DOHH2 (cell line): Measurements from ENCODE around the gene PIP5K1C.

Experiments used
- H3F3A ChIP-seq: fragments of 200-600 bp; sonication (generic), shearing (Covaris generic); 2 replicates; pipeline ENCODE4 v1.6.0; 2016; ENCODE audit warnings: antibody characterized with exemption, mild to moderate bottlenecking; ENCODE audit not compliant: control insufficient read depth, insufficient read depth
- H3K27ac ChIP-seq: fragments of 200-600 bp; sonication (generic); 2 replicates; pipeline ENCODE4 v1.5.1; 2014; ENCODE audit warnings: low read depth, mild to moderate bottlenecking, low read length, moderate library complexity
- H3K27me3 ChIP-seq: fragments of 200-600 bp; sonication (generic); 2 replicates; pipeline ENCODE4 v1.6.1; 2014; ENCODE audit warnings: mild to moderate bottlenecking, low read length, mixed read lengths; ENCODE audit not compliant: control insufficient read depth
- H3K36me3 ChIP-seq: fragments of 200-600 bp; sonication (generic); 2 replicates; pipeline ENCODE4 v1.6.1; 2014; ENCODE audit warnings: mild to moderate bottlenecking, low read length, moderate library complexity, mixed read lengths; ENCODE audit not compliant: control insufficient read depth
- H3K4me1 ChIP-seq: fragments of 200-600 bp; sonication (generic); 2 replicates; pipeline ENCODE4 v1.6.1; 2014; ENCODE audit warnings: mild to moderate bottlenecking, low read length, mixed read lengths; ENCODE audit not compliant: control insufficient read depth
- H3K4me2 ChIP-seq: fragments of 200-600 bp; sonication (generic); 2 replicates; pipeline ENCODE4 v1.6.0; 2014; ENCODE audit warnings: mild to moderate bottlenecking, low read length, moderate library complexity
- H3K4me3 ChIP-seq: fragments of 200-600 bp; sonication (generic); 2 replicates; pipeline ENCODE4 v1.5.1; 2014; ENCODE audit warnings: mild to moderate bottlenecking, low read length, mixed read lengths
- H3K79me2 ChIP-seq: fragments of 200-600 bp; sonication (generic); 2 replicates; pipeline ENCODE4 v1.6.1; 2014; ENCODE audit warnings: mild to moderate bottlenecking, low read length, mixed read lengths; ENCODE audit not compliant: control insufficient read depth
- H3K9me2 ChIP-seq: fragments of 200-600 bp; sonication (generic); replicated peaks from 2 replicates; pipeline ENCODE4 v1.6.1; 2014; ENCODE audit warnings: mild to moderate bottlenecking, low read length, mixed read lengths; ENCODE audit not compliant: control insufficient read depth
- H3K9me3 ChIP-seq: fragments of 200-600 bp; sonication (generic); 2 replicates; pipeline ENCODE4 v1.6.1; 2014; ENCODE audit warnings: antibody characterized with exemption, low read length, mixed read lengths; ENCODE audit not compliant: control insufficient read depth, insufficient read depth
- H4K20me1 ChIP-seq: fragments of 200-600 bp; sonication (generic); 2 replicates; pipeline ENCODE4 v1.6.0; 2014; ENCODE audit warnings: low read depth, mild to moderate bottlenecking, antibody characterized with exemption, low read length, moderate library complexity; ENCODE audit not compliant: control insufficient read depth, insufficient read depth
- EZH2phosphoT487 ChIP-seq: fragments of 200-600 bp; sonication (generic); IDR thresholded peaks from 2 replicates; pipeline ENCODE4 v1.6.1; 2017; ENCODE audit warnings: borderline replicate concordance, mild to moderate bottlenecking, antibody characterized with exemption, low read length, moderate library complexity, mixed read lengths
- TF ChIP-seq, protein P1 (sequence below): fragments of 200-600 bp; sonication (generic); IDR thresholded peaks from one replicate; pipeline ENCODE4 v1.5.1; 2014; ENCODE audit warnings: antibody characterized with exemption, mild to moderate bottlenecking, low read depth, low read length; ENCODE audit not compliant: poor library complexity, severe bottlenecking

The PIP5K1C gene

DNA sequence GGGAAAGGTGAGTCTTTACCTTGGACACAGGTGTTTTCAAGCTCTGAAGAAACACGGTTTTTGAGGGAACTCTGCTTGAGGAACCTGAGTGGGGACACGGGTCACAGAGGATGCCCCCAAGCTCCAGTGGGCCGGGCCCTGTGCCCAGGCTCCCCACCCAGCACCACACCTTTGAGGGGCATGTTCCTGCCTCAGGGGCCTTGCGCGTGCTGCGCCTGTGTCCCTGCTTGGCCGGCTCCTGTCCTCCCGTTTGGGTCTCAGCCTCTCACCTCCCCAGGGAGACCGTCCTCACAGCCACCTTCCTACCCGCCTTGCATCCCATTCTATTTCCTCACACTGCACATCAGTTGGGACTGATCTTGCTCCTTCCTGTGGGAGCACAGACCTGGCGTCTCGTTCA lies 21.1 kb downstream of the PIP5K1C start:
- H3K27ac ChIP-seq = no peak overlapping the region
- H3K9me3 ChIP-seq = no peaks in the 10 kb centered on the region
- H3K79me2 ChIP-seq = peaks cover 3% of the 10 kb centered on the region; the same call in 1 of the 2 replicates
- no peak overlapping the region for H3K4me2 ChIP-seq
- H3K4me3 ChIP-seq = no peak overlapping the region
- H3F3A ChIP-seq = no peaks in the 10 kb centered on the region
- H4K20me1 ChIP-seq = peaks cover 11% of the 10 kb centered on the region
- no peak for TF ChIP-seq EZH2phosphoT487
- TF ChIP-seq, protein P1, sequence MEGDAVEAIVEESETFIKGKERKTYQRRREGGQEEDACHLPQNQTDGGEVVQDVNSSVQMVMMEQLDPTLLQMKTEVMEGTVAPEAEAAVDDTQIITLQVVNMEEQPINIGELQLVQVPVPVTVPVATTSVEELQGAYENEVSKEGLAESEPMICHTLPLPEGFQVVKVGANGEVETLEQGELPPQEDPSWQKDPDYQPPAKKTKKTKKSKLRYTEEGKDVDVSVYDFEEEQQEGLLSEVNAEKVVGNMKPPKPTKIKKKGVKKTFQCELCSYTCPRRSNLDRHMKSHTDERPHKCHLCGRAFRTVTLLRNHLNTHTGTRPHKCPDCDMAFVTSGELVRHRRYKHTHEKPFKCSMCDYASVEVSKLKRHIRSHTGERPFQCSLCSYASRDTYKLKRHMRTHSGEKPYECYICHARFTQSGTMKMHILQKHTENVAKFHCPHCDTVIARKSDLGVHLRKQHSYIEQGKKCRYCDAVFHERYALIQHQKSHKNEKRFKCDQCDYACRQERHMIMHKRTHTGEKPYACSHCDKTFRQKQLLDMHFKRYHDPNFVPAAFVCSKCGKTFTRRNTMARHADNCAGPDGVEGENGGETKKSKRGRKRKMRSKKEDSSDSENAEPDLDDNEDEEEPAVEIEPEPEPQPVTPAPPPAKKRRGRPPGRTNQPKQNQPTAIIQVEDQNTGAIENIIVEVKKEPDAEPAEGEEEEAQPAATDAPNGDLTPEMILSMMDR = no peak
- H3K36me3 ChIP-seq = no peaks in the 10 kb centered on the region
- H3K9me2 ChIP-seq = no peaks in the 10 kb centered on the region
- H3K27me3 ChIP-seq = no peaks in the 10 kb centered on the region
- H3K4me1 ChIP-seq = peaks cover 12% of the 10 kb centered on the region

DNA sequence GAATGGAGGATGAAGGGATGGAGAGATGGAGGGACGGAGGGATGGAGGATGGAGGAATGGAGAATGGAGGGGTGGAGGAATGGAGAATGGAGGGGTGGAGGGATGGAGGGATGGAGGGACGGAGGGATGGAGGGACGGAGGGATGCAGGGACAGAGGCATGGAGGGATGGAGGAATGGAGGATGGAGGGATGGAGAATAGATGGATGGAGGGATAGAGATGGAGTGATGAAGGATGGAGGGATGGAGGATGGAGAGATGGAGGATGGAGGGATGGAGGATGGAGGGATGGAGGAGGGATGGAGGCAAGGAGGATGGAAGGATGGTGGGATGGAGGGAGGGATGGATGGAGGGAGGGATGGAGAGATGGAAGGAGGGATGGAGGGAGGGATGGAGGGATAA lies 22.1 kb downstream of the PIP5K1C start:
- Histone ChIP-seq H3K27me3 (no peaks in the 10 kb centered on the region), H3K9me2 (no peaks in the 10 kb centered on the region), H3K4me3 (no peak overlapping the region), H3K9me3 (no peaks in the 10 kb centered on the region), H3K27ac (no peak overlapping the region), H3K4me2 (no peak overlapping the region), H3K36me3 (no peaks in the 10 kb centered on the region), H3F3A (no peaks in the 10 kb centered on the region), H3K4me1 (peaks cover 3% of the 10 kb centered on the region), H4K20me1 (peaks cover 7% of the 10 kb centered on the region), H3K79me2 (no peaks in the 10 kb centered on the region; the same call in 1 of the 2 replicates)
- TF ChIP-seq EZH2phosphoT487 = no peak
- TF ChIP-seq, protein P1 = no peak

DNA sequence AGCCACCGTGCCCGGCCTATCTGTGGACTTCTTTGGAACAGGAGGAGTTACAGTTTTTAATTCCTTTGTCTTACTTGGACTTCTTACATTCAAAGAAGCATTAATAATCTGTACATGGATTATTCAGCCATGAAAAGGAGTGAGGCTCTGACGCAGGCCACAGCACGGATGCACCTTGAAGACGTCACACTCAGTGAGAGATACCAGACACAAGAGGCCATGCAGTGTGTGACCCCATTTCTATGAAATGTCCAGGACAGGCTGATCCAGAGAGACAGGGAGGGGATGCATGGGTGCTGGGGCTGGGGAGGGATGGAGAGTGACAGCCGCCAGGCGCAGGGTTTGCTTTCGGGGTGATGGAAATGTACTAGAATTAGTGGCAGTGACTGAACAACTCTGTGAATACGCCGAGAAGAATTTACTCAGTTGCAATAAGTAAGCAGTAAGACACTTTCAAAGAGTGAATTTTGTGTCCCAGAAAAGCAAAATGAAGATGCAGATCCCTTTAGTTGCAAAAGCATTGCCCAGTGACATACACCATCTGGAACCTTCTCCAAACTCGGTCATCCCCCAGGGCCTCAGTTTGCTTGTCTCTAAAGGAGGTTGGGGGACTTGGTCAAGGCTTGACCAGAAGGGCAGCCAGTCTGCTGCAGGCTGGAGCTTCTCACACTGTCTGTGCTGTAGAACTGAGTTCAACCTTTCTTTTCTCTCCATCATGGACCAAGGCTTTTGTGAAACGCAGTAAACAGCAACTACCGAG lies 25.3 kb downstream of the PIP5K1C start:
- TF ChIP-seq EZH2phosphoT487 = no peak
- TF ChIP-seq, protein P1 = no peak
- H3K9me2 ChIP-seq = no peaks in the 10 kb centered on the region
- no peaks in the 10 kb centered on the region for H3F3A ChIP-seq
- H3K79me2 ChIP-seq = no peaks in the 10 kb centered on the region
- peaks cover 21% of the 10 kb centered on the region for H3K27me3 ChIP-seq
- peaks cover 15% of the 10 kb centered on the region for H3K4me1 ChIP-seq
- H3K4me2 ChIP-seq = no peak overlapping the region
- H3K36me3 ChIP-seq = no peaks in the 10 kb centered on the region
- H4K20me1 ChIP-seq = peaks cover 10% of the 10 kb centered on the region
- H3K9me3 ChIP-seq = no peaks in the 10 kb centered on the region
- no peak overlapping the region for H3K27ac ChIP-seq
- H3K4me3 ChIP-seq = no peak overlapping the region
